ENCODE results near the gene OIP5.
"Not testable (repeated sequence)": the region's sequence is repeated elsewhere in the genome, so short reads cannot be mapped to it uniquely, and the experiment has no call there.

OIP5 gene

DNA sequence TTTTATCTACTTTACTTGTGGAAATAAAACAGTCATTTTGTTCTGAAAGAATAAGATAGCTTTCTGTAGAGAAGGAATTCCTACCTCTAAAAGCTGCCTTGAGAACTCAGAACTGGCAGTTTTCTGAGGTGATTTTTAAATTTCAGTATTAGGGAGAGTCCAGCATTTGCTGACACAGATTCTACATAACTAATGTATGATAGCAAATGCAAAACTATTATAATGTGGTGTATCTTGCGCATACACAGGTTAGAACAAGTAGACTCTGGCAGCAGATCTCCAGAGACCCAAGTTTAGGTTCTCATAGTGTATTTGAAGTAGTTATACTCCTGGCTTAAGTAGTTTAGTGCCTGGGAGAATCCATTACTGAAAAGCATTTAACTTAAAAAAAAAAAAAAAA, 30.8 kb downstream of the OIP5 start:
- H3K4me3 ChIP-seq (ENCODE audit: insufficient read depth in 1 of 2, low read depth in 1 of 2, low read length in 2 of 2) = no peak overlapping the region
- H3K4me1 ChIP-seq (ENCODE audit: control insufficient read depth, insufficient read depth, low read depth, low read length) = no peaks in the 10 kb centered on the region
- H2BK12ac ChIP-seq (ENCODE audit: low read length in 2 of 2) = no peak overlapping the region
- DNase-seq = no peak
- no peak overlapping the region for H2BK120ac ChIP-seq (ENCODE audit: low read depth, low read length)
- H3K4me2 ChIP-seq (ENCODE audit: low read length, poor library complexity, severe bottlenecking) = no peak overlapping the region
- H3K18ac ChIP-seq (ENCODE audit: low read depth in 1 of 2, low read length in 2 of 2) = no peak overlapping the region
- peaks cover 7% of the 10 kb centered on the region for H3K79me1 ChIP-seq (replicated peaks; ENCODE audit: low read length, poor library complexity, severe bottlenecking)
- H4K8ac ChIP-seq (ENCODE audit: low read length) = no peak overlapping the region
- no peak overlapping the region for H2BK15ac ChIP-seq (ENCODE audit: low read depth, poor library complexity, severe bottlenecking)
- no peaks in the 10 kb centered on the region for H3K27me3 ChIP-seq (ENCODE audit: control insufficient read depth in 1 of 2, insufficient read depth in 1 of 2, low read length in 2 of 2)
- no peak overlapping the region for H2AFZ ChIP-seq (ENCODE audit: low read depth, low read length)
- H3K23ac ChIP-seq (ENCODE audit: low read length in 2 of 2) = no peak overlapping the region
- H2AK5ac ChIP-seq (ENCODE audit: low read length, severe bottlenecking) = no peak overlapping the region
- no peak overlapping the region for H3K4ac ChIP-seq (ENCODE audit: low read depth in 1 of 2, low read length in 2 of 2)
- H2BK5ac ChIP-seq (ENCODE audit: low read depth, low read length, poor library complexity, severe bottlenecking) = no peak overlapping the region
- no peaks in the 10 kb centered on the region for H3K9me3 ChIP-seq (ENCODE audit: control insufficient read depth, low read length)
- 100% methylated on average over 1 of the region's 1 CpG for WGBS
- H3K9ac ChIP-seq (ENCODE audit: low read length) = no peak overlapping the region
- no peak overlapping the region for H3K14ac ChIP-seq (ENCODE audit: low read length in 2 of 2)
- H3K27ac ChIP-seq (ENCODE audit: low read length, poor library complexity, severe bottlenecking) = no peak overlapping the region
- no peak overlapping the region for H4K91ac ChIP-seq (ENCODE audit: low read length)
- H3K36me3 ChIP-seq (ENCODE audit: control insufficient read depth in 1 of 2, insufficient read depth in 2 of 2, low read depth in 1 of 2, low read length in 2 of 2) = peaks cover 16 to 61% of the 10 kb centered on the region in 2 experiments

DNA sequence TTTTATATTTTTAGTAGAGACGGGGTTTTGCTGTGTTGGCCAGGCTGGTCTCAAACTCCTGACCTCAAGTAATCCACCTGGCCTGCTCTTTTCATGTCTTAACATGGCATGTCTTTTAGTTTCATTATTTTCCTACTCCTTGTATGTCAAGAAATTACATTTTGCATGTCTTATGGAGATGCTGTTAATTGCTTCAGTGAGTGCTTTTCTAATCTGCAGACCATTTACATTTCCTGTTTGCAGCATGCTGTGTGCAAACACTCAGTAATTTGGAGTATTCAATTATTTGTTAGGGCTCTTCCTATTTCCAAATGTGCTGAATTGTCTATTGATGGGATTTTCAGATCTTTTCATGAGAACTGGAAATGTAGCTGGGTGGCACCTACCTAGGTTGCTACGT, 31.3 kb downstream of the OIP5 start:
- not testable (repeated sequence) for H4K91ac ChIP-seq (ENCODE audit: low read length); H3K4me1 ChIP-seq (ENCODE audit: control insufficient read depth, insufficient read depth, low read depth, low read length); H3K9me3 ChIP-seq (ENCODE audit: control insufficient read depth, low read length); H3K4me2 ChIP-seq (ENCODE audit: low read length, poor library complexity, severe bottlenecking); H3K14ac ChIP-seq (ENCODE audit: low read length in 2 of 2); H2BK5ac ChIP-seq (ENCODE audit: low read depth, low read length, poor library complexity, severe bottlenecking); H2BK15ac ChIP-seq (ENCODE audit: low read depth, poor library complexity, severe bottlenecking); H2BK12ac ChIP-seq (ENCODE audit: low read length in 2 of 2); H3K4me3 ChIP-seq (ENCODE audit: insufficient read depth in 1 of 2, low read depth in 1 of 2, low read length in 2 of 2); H4K8ac ChIP-seq (ENCODE audit: low read length); H2AFZ ChIP-seq (ENCODE audit: low read depth, low read length); H3K27ac ChIP-seq (ENCODE audit: low read length, poor library complexity, severe bottlenecking); H3K9ac ChIP-seq (ENCODE audit: low read length); H3K4ac ChIP-seq (ENCODE audit: low read depth in 1 of 2, low read length in 2 of 2); DNase-seq; H3K27me3 ChIP-seq (ENCODE audit: control insufficient read depth in 1 of 2, insufficient read depth in 1 of 2, low read length in 2 of 2); H3K18ac ChIP-seq (ENCODE audit: low read depth in 1 of 2, low read length in 2 of 2); H3K23ac ChIP-seq (ENCODE audit: low read length in 2 of 2); H2AK5ac ChIP-seq (ENCODE audit: low read length, severe bottlenecking); H2BK120ac ChIP-seq (ENCODE audit: low read depth, low read length); H3K79me1 ChIP-seq (replicated peaks; ENCODE audit: low read length, poor library complexity, severe bottlenecking)
- WGBS = 100% methylated on average over 1 of the region's 2 CpGs
- H3K36me3 ChIP-seq (ENCODE audit: control insufficient read depth in 1 of 2, insufficient read depth in 2 of 2, low read depth in 1 of 2, low read length in 2 of 2) = peaks cover 16 to 65% of the 10 kb centered on the region in 2 experiments

DNA sequence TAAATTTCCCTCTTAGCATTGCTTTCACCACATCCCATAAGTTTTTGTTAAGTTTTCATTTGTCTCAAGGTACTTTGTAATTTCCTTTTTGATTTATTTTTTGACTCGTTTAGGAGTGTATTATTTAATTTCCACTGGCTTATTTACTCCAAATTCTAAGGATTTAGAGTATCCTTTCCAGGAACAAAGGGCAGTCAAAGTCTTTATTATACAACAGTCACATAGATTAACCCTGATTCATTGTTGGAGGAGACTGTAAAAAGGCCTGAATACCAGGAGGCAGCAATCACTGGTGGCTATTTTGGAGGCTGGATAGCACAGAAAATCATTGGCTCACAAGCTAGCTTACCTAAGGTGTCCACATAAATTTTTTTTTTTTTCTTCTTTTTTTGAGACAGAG, 39.9 kb downstream of the OIP5 start:
- peaks cover 1% of the 10 kb centered on the region for H3K4me1 ChIP-seq (ENCODE audit: control insufficient read depth, insufficient read depth, low read depth, low read length)
- no peak overlapping the region for H3K9ac ChIP-seq (ENCODE audit: low read length)
- no peak overlapping the region for H3K4me3 ChIP-seq (ENCODE audit: insufficient read depth in 1 of 2, low read depth in 1 of 2, low read length in 2 of 2)
- H2BK5ac ChIP-seq (ENCODE audit: low read depth, low read length, poor library complexity, severe bottlenecking) = no peak overlapping the region
- no peak overlapping the region for H3K4ac ChIP-seq (ENCODE audit: low read depth in 1 of 2, low read length in 2 of 2)
- no peak overlapping the region for H3K23ac ChIP-seq (ENCODE audit: low read length in 2 of 2)
- H4K91ac ChIP-seq (ENCODE audit: low read length) = no peak overlapping the region
- no peak overlapping the region for H3K14ac ChIP-seq (ENCODE audit: low read length in 2 of 2)
- peaks cover 32% of the 10 kb centered on the region for H3K79me1 ChIP-seq (replicated peaks; ENCODE audit: low read length, poor library complexity, severe bottlenecking)
- no peak overlapping the region for H4K8ac ChIP-seq (ENCODE audit: low read length)
- no peak overlapping the region for H3K27ac ChIP-seq (ENCODE audit: low read length, poor library complexity, severe bottlenecking)
- H3K27me3 ChIP-seq (ENCODE audit: control insufficient read depth in 1 of 2, insufficient read depth in 1 of 2, low read length in 2 of 2) = no peaks in the 10 kb centered on the region
- WGBS = no CpG with 5 or more reads among the region's 1 CpG
- no peak overlapping the region for H2BK12ac ChIP-seq (ENCODE audit: low read length in 2 of 2)
- H3K18ac ChIP-seq (ENCODE audit: low read depth in 1 of 2, low read length in 2 of 2) = no peak overlapping the region
- no peak overlapping the region for H2BK15ac ChIP-seq (ENCODE audit: low read depth, poor library complexity, severe bottlenecking)
- H2AFZ ChIP-seq (ENCODE audit: low read depth, low read length) = no peak overlapping the region
- no peak for DNase-seq
- no peak overlapping the region for H2BK120ac ChIP-seq (ENCODE audit: low read depth, low read length)
- no peak overlapping the region for H2AK5ac ChIP-seq (ENCODE audit: low read length, severe bottlenecking)
- no peaks in the 10 kb centered on the region for H3K9me3 ChIP-seq (ENCODE audit: control insufficient read depth, low read length)
- H3K4me2 ChIP-seq (ENCODE audit: low read length, poor library complexity, severe bottlenecking) = no peak overlapping the region
- peaks cover 40 to 89% of the 10 kb centered on the region in 2 experiments for H3K36me3 ChIP-seq (ENCODE audit: control insufficient read depth in 1 of 2, insufficient read depth in 2 of 2, low read depth in 1 of 2, low read length in 2 of 2)

DNA sequence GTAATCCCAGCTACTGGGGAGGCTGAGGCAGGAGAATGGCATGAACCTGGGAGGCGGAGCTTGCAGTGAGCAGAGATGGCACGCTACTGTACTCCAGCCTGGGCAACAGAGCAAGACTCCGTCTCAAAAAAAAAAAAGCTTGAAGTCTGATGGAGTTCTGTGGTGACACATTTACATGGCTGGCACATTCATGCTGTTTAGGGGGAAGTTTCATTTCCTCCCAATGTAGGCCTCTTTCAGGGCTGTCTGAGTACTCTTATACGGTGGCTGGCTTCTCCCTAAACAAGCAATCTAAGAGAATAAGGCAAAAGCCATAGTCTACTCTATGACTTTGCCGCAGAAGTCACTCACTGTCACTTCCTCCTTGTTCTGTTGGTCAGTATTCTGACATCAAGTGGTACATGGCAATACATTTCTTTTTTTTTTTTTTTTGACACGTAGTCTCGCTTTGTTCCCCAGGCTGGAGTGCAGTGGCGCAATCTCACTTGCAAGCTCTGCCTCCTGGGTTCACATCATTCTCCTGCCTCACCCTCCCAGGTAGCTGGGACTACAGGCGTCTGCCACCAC, 41.2 kb downstream of the OIP5 start:
- no peak for DNase-seq
- no peak overlapping the region for H3K18ac ChIP-seq (ENCODE audit: low read depth in 1 of 2, low read length in 2 of 2)
- no peak overlapping the region for H3K23ac ChIP-seq (ENCODE audit: low read length in 2 of 2)
- peaks cover 1% of the 10 kb centered on the region for H3K4me1 ChIP-seq (ENCODE audit: control insufficient read depth, insufficient read depth, low read depth, low read length)
- no peak overlapping the region for H2BK15ac ChIP-seq (ENCODE audit: low read depth, poor library complexity, severe bottlenecking)
- H4K91ac ChIP-seq (ENCODE audit: low read length) = no peak overlapping the region
- H3K27ac ChIP-seq (ENCODE audit: low read length, poor library complexity, severe bottlenecking) = no peak overlapping the region
- no peak overlapping the region for H3K4me2 ChIP-seq (ENCODE audit: low read length, poor library complexity, severe bottlenecking)
- no peaks in the 10 kb centered on the region for H3K9me3 ChIP-seq (ENCODE audit: control insufficient read depth, low read length)
- no peak overlapping the region for H4K8ac ChIP-seq (ENCODE audit: low read length)
- H2AFZ ChIP-seq (ENCODE audit: low read depth, low read length) = no peak overlapping the region
- H2BK5ac ChIP-seq (ENCODE audit: low read depth, low read length, poor library complexity, severe bottlenecking) = no peak overlapping the region
- H2BK12ac ChIP-seq (ENCODE audit: low read length in 2 of 2) = no peak overlapping the region
- 94% methylated on average over 5 of the region's 9 CpGs for WGBS
- peaks cover 28% of the 10 kb centered on the region for H3K79me1 ChIP-seq (replicated peaks; ENCODE audit: low read length, poor library complexity, severe bottlenecking)
- H3K36me3 ChIP-seq (ENCODE audit: control insufficient read depth in 1 of 2, insufficient read depth in 2 of 2, low read depth in 1 of 2, low read length in 2 of 2) = peaks cover 41 to 90% of the 10 kb centered on the region in 2 experiments
- H3K4me3 ChIP-seq (ENCODE audit: insufficient read depth in 1 of 2, low read depth in 1 of 2, low read length in 2 of 2) = no peak overlapping the region
- H3K27me3 ChIP-seq (ENCODE audit: control insufficient read depth in 1 of 2, insufficient read depth in 1 of 2, low read length in 2 of 2) = no peaks in the 10 kb centered on the region
- no peak overlapping the region for H2AK5ac ChIP-seq (ENCODE audit: low read length, severe bottlenecking)
- no peak overlapping the region for H2BK120ac ChIP-seq (ENCODE audit: low read depth, low read length)
- no peak overlapping the region for H3K14ac ChIP-seq (ENCODE audit: low read length in 2 of 2)
- no peak overlapping the region for H3K4ac ChIP-seq (ENCODE audit: low read depth in 1 of 2, low read length in 2 of 2)
- no peak overlapping the region for H3K9ac ChIP-seq (ENCODE audit: low read length)

Measured in mesenchymal stem cell (in vitro differentiated cells and primary cell).